Neural progenitor cell (in vitro differentiated cells): ENCODE measurements around the gene CEP57L1. TPM values are rescaled to one million over a fixed set of nuclear protein-coding genes. Genes with fewer than 3 reads are reported as not detected.

Experiments used
- DNase-seq: peaks from one replicate; pipeline ENCODE4 v3.0.0-alpha.2; 2016; ENCODE audit warnings: low spot score
- H2AFZ ChIP-seq: fragments of 200-600 bp; sonication (generic); replicated peaks from 2 replicates; pipeline ENCODE4 v1.6.1; 2016; ENCODE audit warnings: antibody characterized with exemption
- H3F3A ChIP-seq: fragments of 200-600 bp; sonication (generic); 2 replicates; pipeline ENCODE4 v1.6.1; 2016; ENCODE audit warnings: antibody characterized with exemption, low read depth
- H3K27ac ChIP-seq: fragments of 200-600 bp; sonication (generic); 2 replicates; pipeline ENCODE4 v1.5.1; 2016; ENCODE audit warnings: mild to moderate bottlenecking
- H3K27me3 ChIP-seq: fragments of 200-600 bp; sonication (generic); 2 replicates; pipeline ENCODE4 v1.6.1; 2016; ENCODE audit warnings: mild to moderate bottlenecking, moderate library complexity
- H3K36me3 ChIP-seq: fragments of 200-600 bp; sonication (generic); 2 replicates; pipeline ENCODE4 v1.5.1; 2016
- H3K4me1 ChIP-seq: fragments of 200-600 bp; sonication (generic); 2 replicates; pipeline ENCODE4 v1.6.1; 2016; ENCODE audit warnings: mixed run types
- H3K4me2 ChIP-seq: fragments of 200-600 bp; sonication (generic); 2 replicates; pipeline ENCODE4 v1.6.1; 2016
- H3K4me3 ChIP-seq: fragments of 200-600 bp; sonication (generic); 2 replicates; pipeline ENCODE4 v1.5.1; 2016
- H3K79me2 ChIP-seq: fragments of 200-600 bp; sonication (generic); 2 replicates; pipeline ENCODE4 v1.6.1; 2016; ENCODE audit warnings: low read depth
- H3K9ac ChIP-seq: fragments of 200-600 bp; sonication (generic); 2 replicates; pipeline ENCODE4 v1.6.1; 2016
- H3K9me3 ChIP-seq: fragments of 200-600 bp; sonication (generic); 2 replicates; pipeline ENCODE4 v1.5.1; 2016; ENCODE audit warnings: low read depth
- H4K20me1 ChIP-seq: fragments of 200-600 bp; sonication (generic); 2 replicates; pipeline ENCODE4 v1.6.1; 2016; ENCODE audit warnings: low read depth
- H3K27ac Mint-ChIP-seq: 3 replicates; pipeline ENCODE4 v1.8.0; 2021; ENCODE audit warnings: mixed read lengths
- H3K27me3 Mint-ChIP-seq: 2 replicates; pipeline ENCODE4 v1.8.0; 2022; ENCODE audit warnings: low read depth, mild to moderate bottlenecking, inconsistent platforms, moderate library complexity, mixed read lengths; ENCODE audit not compliant: insufficient read depth
- H3K36me3 Mint-ChIP-seq: 3 replicates; pipeline ENCODE4 v1.8.0; 2021; ENCODE audit warnings: mixed read lengths
- H3K4me1 Mint-ChIP-seq: 3 replicates; pipeline ENCODE4 v1.8.0; 2021; ENCODE audit warnings: mixed read lengths
- H3K4me3 Mint-ChIP-seq: 3 replicates; pipeline ENCODE4 v1.8.0; 2021; ENCODE audit warnings: mild to moderate bottlenecking, moderate library complexity, mixed read lengths
- H3K9me3 Mint-ChIP-seq: 3 replicates; pipeline ENCODE4 v1.8.0; 2020; ENCODE audit warnings: mixed read lengths
- EZH2 ChIP-seq: fragments of 200-600 bp; sonication (generic); IDR thresholded peaks from 2 replicates; pipeline ENCODE4 v1.6.1; 2017; ENCODE audit warnings: antibody characterized with exemption, mild to moderate bottlenecking, moderate library complexity
- EZH2phosphoT487 ChIP-seq: fragments of 200-600 bp; sonication (generic); IDR thresholded peaks from 2 replicates; pipeline ENCODE4 v1.6.1; 2017; ENCODE audit warnings: antibody characterized with exemption
- total RNA-seq: library from RNA; depleted of rRNA; stranded (reverse); fragments of >200 nt; gene quantifications from 2 replicates; pipeline ENCODE4 v1.2.3, GENCODE V29; 2015; ENCODE audit warnings: low replicate concordance
- TF ChIP-seq, protein P1 (sequence below): fragments of 200-600 bp; sonication (generic); IDR thresholded peaks from 2 replicates; pipeline ENCODE4 v1.5.1; 2017; ENCODE audit warnings: antibody characterized with exemption, mild to moderate bottlenecking

Gene CEP57L1
- total RNA-seq, 1 donor from 2014 or later: 68.0 TPM

DNA sequence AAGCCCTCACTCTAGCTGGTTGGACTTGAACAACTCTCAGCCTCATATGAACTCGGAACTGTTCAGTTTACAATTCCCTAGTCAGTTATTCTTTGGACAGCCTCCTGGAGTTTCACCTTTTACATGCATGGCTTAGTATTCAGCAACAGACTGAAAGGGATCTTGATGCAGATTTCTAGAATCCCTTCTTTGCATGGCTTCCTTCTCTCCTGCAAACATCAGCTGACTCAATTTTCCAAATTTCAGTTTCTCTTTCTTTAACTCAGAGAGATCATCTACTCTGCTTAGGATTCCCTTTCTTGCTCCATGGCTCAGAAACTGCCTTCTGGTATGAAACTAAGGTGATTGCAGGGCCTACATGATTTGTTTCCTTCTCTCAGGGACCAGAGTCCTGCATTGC is 99.6 kb downstream of the CEP57L1 start:
- H3K79me2 ChIP-seq: no peaks in the 10 kb centered on the region
- no peaks in the 10 kb centered on the region for H3K36me3 ChIP-seq
- TF ChIP-seq EZH2 (no peak), EZH2phosphoT487 (no peak)
- TF ChIP-seq, protein P1, sequence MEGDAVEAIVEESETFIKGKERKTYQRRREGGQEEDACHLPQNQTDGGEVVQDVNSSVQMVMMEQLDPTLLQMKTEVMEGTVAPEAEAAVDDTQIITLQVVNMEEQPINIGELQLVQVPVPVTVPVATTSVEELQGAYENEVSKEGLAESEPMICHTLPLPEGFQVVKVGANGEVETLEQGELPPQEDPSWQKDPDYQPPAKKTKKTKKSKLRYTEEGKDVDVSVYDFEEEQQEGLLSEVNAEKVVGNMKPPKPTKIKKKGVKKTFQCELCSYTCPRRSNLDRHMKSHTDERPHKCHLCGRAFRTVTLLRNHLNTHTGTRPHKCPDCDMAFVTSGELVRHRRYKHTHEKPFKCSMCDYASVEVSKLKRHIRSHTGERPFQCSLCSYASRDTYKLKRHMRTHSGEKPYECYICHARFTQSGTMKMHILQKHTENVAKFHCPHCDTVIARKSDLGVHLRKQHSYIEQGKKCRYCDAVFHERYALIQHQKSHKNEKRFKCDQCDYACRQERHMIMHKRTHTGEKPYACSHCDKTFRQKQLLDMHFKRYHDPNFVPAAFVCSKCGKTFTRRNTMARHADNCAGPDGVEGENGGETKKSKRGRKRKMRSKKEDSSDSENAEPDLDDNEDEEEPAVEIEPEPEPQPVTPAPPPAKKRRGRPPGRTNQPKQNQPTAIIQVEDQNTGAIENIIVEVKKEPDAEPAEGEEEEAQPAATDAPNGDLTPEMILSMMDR: no peak
- no peaks in the 10 kb centered on the region for H3K36me3 Mint-ChIP-seq
- no peaks in the 10 kb centered on the region for H4K20me1 ChIP-seq
- no peak for DNase-seq
- peaks cover 3% of the 10 kb centered on the region for H3K27me3 Mint-ChIP-seq
- H3K27ac Mint-ChIP-seq: no peak overlapping the region
- no peak overlapping the region for H3K4me3 Mint-ChIP-seq
- H3K4me1 Mint-ChIP-seq: peaks cover 3% of the 10 kb centered on the region
- H3K27ac ChIP-seq: no peak overlapping the region
- no peaks in the 10 kb centered on the region for H3K27me3 ChIP-seq
- H3K4me1 ChIP-seq: no peaks in the 10 kb centered on the region
- H3K4me3 ChIP-seq: no peak overlapping the region
- no peak overlapping the region for H2AFZ ChIP-seq
- no peak overlapping the region for H3K4me2 ChIP-seq
- no peak overlapping the region for H3K9ac ChIP-seq
- no peaks in the 10 kb centered on the region for H3F3A ChIP-seq
- peaks cover 7% of the 10 kb centered on the region for H3K9me3 ChIP-seq
- peaks cover 30% of the 10 kb centered on the region for H3K9me3 Mint-ChIP-seq

- Histone ChIP-seq H3K9me3 (peaks cover 3% of the 10 kb centered on the region), H4K20me1 (no peaks in the 10 kb centered on the region), H3K4me2 (no peak overlapping the region), H3K9ac (no peak overlapping the region), H3K79me2 (no peaks in the 10 kb centered on the region), H3F3A (no peaks in the 10 kb centered on the region), H3K36me3 (no peaks in the 10 kb centered on the region), H3K4me3 (no peak overlapping the region), H3K27me3 (no peaks in the 10 kb centered on the region), H2AFZ (no peak overlapping the region), H3K4me1 (no peaks in the 10 kb centered on the region), H3K27ac (no peak overlapping the region)
- no peak for DNase-seq
- Mint-ChIP-seq H3K4me3 (no peak overlapping the region), H3K27me3 (peaks cover 4% of the 10 kb centered on the region), H3K9me3 (peaks cover 16% of the 10 kb centered on the region), H3K36me3 (no peaks in the 10 kb centered on the region), H3K27ac (no peak overlapping the region), H3K4me1 (peaks cover 3% of the 10 kb centered on the region)
- TF ChIP-seq EZH2phosphoT487 (no peak), EZH2 (no peak)
- TF ChIP-seq, protein P1: no peak
Observed at GRCh38 chr6:109197061-109197460, 101.8 kb downstream of the CEP57L1 start.

GRCh38 chr6:109202409-109203264 is 107.3 kb downstream of the CEP57L1 start:
- Histone ChIP-seq H3K4me1 (no peaks in the 10 kb centered on the region), H3K9me3 (no peaks in the 10 kb centered on the region), H3K9ac (no peak overlapping the region), H3K27me3 (no peaks in the 10 kb centered on the region), H3K36me3 (no peaks in the 10 kb centered on the region), H3K79me2 (no peaks in the 10 kb centered on the region), H3K4me2 (no peak overlapping the region), H4K20me1 (no peaks in the 10 kb centered on the region), H3K27ac (no peak overlapping the region), H3K4me3 (no peak overlapping the region), H2AFZ (no peak overlapping the region), H3F3A (no peaks in the 10 kb centered on the region)
- Mint-ChIP-seq H3K4me3 (no peak overlapping the region), H3K27ac (no peak overlapping the region), H3K36me3 (no peaks in the 10 kb centered on the region), H3K4me1 (no peaks in the 10 kb centered on the region), H3K27me3 (peaks cover 4% of the 10 kb centered on the region), H3K9me3 (no peaks in the 10 kb centered on the region)
- no peak for TF ChIP-seq EZH2phosphoT487
- TF ChIP-seq, protein P1: no peak
- no peak for TF ChIP-seq EZH2
- DNase-seq: no peak
